ENCODE measurements around the gene ZNF771.
"Not testable (repeated sequence)": the region's sequence is repeated elsewhere in the genome, so short reads cannot be mapped to it uniquely, and the experiment has no call there.

Gene ZNF771

DNA sequence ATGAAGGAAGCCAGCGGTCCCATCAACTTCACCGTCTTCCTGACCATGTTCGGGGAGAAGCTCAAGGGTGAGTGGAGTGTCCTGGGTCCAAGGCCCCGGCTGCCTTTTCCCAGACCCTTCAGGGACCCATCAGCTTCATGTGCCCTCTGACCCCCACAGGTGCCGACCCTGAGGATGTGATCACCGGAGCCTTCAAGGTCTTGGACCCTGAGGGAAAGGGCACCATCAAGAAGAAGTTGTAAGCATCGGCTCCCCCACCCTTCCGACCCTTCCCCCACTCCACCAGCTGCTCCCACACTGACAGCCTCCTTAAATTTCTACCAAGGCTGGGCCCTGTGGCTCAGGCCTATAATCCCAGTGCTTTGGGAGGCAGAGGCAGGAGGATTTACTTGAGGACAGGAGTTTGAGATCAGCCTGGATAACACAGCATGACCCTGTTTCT, 30.9 kb upstream of the ZNF771 start:
- DNase-seq, result no peak

DNA sequence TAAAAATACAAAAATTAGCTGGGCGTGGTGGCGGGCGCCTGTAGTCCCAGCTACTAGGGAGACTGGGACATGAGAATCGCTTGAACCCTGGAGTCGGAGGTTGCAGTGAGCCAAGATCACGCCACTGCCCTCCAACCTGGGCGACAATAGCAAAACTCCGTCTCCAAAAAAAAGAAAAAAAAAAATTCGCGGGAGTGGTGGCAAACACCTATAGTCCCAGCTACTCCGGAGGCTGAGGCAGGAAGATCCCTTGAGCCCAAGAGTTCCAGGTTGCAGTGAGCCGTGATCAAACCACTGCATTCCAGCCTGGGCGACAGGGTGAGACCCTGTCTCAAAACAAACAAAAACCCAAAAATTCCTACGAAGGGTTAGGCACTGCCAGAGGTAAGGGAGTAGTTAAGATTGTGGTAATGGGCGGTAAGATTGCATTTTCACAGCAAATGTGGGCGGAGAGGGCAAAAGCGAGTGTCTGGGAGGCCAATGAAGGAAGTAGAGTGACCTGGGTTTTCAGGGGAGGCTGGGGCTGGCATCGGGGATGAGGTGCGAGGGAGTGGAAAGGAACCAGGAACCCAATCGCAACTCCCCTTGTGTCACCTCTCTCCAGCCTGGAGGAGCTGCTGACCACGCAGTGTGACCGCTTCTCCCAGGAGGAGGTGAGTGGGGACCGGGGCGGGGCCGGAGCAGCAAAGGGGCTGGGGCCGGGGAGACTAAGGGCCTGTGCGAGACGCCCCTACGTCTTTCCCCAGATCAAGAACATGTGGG, 30.2 kb upstream of the ZNF771 start:
- no peak for DNase-seq

DNA sequence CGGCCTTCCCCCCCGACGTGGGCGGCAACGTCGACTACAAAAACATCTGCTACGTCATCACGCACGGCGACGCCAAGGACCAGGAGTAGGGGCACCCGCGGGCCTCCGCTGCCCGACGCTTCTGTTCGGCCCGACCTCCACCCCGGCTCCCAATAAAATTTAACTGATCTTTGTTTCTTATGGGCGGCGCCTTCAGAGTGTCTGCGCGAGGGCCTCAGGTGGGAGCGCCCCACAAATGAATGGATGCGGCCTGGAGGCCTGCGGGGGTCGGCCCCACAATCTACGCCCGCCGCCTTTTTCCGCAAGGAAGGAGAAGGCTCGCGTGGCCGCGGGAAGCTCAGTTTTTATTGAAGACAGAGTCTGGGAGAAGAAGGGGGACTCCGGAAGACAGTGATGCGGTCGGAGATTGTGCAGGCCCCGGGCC, 29.6 kb upstream of the ZNF771 start:
- DNase-seq, result peak; percentile 86

DNA sequence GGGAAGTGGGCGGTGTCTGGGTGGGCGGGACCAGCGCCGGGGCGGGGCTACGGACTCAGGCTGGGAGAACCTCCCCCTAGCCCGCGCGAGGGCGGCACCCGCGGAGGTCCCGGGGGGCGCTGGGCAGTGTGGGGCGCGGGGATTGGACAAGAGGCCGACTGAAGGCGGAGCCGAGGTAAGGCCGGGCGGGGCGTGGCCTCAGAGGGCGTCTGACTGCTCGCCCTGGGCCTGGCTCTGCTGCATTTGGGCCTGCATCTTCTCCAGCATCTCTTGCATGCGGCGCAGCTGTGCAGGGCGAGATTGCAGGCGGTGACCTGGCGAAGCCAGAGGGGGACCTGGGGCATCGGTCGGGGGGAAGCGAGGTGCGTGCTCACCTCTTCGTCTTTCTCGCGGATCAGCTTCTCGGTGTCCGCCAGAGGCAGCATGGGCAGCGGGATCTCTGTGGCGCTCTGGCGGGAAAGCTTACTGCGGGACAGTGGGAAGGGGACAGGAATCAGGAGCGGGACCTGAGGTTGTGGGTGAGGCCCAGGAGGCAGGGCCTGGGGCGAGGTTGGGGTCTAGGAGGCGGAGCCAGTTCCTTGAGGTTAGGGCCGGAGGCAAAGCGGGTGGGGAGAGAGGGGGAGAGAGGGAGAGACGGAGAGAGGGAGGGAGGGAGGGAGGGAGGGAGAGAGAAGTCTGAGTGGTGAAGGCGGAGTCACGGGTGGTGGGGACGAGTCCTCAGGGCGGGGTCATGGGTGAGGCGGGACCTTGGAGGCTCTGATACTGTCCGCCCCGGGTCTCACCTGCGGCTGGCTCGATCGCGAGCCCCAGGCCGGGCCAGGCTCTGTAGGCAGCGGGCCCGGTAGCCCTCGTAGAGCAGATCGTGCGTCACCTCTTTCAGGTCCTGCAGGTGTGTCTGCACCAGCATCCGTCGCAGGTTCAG, 28.9 kb upstream of the ZNF771 start:
- peak; percentile 99 for DNase-seq

DNA sequence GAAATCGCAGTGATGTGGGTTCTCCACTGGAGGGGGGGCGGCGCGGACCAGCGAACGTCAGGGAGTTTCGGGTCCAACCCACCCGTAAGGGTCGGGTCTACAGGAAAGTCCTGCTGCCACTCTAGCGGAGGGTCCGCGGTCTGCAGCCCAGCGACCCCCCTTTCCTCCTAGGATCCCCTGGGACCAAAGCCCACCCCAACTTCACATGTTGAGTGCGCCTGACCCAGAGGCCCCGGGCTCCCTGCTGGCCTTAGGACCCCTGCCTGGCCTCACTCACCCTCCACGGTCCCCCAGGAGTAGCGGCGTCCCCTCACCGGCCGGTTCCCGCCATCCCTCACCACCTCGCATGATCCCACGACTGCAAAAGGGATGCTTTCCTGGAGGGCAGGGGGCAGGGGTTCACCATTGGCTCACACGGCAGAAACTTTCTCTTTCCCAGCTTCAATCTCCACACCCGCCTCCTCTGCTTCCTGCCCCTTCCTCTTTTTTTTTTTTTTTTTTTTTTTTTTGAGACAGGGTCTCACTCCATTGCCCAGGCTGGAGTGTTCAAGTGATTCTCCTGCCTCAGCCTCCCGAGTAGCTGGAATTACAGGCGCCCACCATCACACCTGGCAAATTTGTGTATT, 28.1 kb upstream of the ZNF771 start:
- DNase-seq, result no peak

DNA sequence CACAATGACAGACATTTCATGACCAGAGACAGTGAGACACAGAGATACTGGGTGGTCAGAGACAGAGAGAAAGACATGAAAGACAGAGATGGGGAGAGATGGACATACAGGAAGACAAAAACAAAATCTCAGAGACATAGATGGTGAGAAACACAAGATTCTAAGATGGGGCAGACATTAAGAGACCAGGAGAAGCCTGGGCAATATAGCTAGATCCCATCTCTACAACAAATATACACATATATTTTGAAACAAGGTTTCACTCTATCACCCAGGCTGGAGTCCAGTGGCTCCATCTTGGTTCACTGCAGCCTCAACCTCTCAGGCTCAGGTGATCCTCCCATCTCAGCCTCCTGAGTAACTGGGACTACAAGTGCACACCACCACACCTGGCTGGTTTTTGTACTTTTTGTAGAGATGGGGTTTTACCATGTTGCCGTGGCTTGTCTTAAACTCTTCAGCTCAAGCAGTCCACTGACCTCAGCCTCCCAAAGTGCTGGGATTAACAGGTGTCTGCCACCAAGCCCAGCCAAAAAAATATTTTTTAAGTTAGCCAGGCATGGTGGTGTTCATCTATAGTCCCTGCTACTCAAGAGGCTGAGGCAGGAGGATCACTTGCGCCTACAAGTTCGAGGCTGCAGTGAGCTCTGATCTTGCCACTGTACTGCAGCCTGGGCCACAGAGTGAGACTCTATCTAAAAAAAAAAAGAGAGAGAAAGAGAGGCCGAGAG, 27.2 kb upstream of the ZNF771 start:
- DNase-seq, result no peak

DNA sequence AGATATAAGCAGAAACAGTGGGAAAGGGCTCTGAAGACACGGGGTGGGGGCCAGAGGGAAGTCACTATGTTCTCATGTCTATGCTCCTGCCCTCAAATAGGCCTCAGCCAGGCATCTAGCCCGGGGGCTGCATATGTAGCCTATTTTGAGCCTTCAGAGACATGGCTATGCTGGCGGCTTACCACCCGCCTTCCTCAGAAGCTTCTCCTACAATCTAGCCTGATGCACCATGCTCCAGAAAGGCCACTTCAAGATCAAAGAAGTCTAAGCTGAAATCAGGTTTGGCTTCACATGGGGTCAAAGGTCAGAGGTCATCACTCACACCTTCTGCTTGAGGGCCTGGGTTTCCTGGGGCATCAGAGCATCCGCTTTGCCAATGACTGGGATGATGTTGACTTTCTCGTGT, 26.6 kb upstream of the ZNF771 start:
- no peak for DNase-seq

DNA sequence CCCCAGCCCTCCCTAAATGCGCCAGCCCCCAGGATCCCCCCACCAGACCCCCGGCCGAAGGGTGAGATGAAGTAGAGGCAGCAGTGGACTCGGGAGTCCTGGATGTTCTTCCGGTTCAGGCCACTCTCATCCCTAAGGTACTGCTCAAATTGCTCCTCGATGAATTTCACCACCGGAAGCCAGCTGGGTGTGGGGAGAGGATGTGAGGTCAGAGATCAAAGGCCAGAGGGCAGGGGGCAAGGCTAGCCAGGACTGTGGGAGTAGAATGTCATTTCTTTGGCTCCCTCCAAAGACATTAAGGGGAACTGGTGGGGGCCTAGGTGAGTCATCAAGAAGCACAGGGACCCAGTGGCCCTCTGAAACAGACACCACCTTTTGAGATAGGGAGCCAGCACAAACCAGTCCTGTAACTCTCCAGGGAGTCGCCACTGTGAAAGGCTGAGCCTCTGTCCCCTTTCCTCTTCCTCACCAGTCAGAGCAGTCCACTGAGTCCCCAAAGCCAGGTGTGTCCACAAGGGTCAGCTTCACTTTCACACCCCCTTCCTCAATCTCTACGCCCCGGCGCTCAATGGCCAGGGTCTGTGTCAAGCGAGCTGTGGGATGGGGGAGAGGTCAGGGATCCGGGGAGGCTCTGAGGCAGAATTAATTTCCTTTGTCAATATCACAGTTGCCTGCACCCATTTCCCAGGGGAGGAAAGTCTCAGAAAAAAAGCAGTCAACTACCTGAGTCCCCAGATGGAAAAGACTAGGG, 25.9 kb upstream of the ZNF771 start:
- DNase-seq, result no peak

DNA sequence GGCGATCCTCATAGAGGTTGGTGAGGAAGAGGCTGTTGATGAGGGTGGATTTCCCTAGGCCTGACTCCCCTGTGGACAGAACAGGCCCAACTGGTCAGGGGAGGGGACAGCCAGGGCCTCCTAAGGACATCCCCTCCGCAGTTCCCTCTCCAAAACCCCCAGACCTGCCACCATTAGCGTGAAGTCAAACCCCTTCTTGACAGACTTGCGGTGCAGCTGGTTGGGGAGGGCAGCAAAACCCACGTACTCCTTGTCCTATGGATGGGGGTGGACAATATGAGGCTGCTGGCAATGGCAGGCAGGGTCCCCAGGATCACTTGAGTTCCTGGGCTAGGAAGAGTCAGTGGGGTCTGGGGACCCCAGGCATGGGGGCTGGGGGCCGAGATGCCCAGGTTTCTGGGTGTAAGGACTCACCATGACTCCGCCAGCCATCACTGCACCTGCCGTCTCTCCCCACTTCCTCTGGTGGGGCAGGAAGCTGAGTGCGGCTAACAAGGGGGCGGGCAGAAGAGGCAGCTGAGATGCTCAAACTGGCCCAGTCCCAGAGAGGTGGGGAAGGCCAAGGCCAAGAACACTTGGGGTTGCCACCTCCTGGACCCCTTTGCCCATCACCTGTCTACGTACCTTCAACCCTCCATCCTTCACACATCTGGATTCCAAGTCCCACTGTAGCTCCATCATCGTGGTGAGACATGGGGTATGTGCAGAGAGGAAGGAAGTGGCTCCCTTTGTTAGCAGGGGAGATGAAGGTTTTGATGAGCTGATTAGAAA, 25.1 kb upstream of the ZNF771 start, which contains the start of gene SEPTIN1:
Gene SEPTIN1 (minus strand): TSS at position 451 of the 771 bp plus-strand sequence. CDS start 19 bp downstream, at position 432.
- peak; percentile 64 for DNase-seq

DNA sequence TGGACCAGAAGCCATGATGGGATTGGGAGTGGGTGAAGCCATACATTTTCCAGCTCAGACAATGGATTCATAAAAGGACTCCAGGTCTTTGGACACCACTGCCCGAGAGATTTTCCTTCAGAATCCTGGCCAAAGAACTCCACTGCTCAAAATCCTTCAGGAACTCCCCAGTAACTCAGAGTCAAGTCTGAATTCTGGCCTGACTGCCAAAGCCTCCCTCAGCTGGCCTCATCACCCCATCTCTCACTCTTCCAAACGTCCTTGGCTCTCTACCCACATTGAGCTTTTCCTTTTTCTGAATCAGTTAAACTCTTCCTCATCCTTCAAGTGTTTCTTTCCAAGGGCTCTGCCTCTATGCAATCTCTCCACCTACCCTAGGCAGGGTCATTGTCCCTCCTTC, 23.9 kb upstream of the ZNF771 start:
- no peak for DNase-seq

DNA sequence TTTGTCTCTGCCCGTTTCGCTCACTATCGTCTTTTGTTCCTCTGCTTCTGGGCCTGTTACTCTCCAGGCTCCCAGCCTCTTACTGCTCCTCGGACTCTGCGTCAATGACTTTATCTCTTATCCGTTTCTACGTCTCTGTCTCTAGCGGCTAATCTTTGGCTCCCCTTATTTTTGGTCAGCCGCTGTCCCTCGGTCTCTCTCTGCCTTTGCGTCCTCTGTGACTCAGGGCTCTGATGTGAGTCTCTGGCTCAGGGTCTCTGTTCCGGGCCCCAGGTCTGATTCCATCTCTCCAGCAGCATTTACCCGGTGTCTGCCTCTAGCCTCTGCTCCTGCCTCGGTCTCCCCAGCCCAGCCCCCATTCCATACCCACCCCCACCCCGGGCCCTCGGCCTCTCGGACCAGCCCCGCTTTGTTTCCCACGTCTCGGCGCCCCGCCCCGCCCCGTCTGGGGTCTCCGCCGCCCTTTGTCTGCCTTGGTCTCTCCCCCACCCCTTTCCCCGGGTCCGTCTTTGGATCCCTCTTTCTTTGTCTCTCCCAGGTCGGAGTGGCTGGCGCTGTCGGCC, 12.7 kb upstream of the ZNF771 start:
- DNase-seq, result no peak

DNA sequence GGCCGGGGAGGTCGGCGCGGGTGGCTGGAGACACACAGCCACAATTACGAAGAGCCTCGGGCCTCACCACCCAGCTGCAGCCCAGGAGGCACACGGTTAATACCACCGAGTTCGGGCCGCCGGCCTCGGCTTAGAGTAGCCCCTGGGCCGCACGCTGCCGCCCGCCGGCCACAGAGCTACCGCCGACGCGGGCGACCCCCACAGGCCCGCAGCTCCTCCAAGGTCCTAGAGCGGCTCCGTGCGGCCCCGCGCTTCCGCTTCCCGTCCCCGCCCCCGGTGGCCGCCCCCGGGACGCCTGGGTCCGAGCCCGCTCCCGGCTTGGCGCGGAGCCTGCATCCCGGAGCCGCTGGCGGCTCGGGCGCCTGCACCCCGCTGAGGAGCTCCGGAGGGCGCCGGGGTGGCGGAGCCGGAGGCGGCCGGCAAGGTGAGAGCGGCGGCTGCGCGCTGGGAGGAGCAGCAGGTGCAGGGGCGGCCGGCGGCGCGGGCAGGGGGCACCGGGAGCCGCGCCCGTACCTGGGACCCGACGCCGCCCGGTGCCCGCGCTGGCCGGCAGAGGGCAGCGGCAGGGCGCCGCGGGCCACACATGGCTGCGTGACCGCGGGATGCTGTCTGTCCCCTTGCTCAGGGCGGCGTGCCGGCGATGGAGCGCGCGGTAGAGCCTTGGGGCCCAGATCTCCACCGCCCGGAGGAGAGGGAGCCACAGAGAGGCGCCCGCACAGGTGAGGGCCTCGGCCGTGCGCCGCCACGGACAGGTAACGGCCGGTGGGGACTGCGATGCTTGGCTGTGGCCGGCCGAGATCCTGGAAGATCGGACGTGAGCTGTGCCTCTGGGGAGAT, 12.0 kb upstream of the ZNF771 start, which contains the start of gene ZNF48:
Gene ZNF48 (plus strand): TSS at position 266 of the 837 bp plus-strand sequence. CDS start 375 bp downstream, at position 641.
- DNase-seq, result peak; percentile 32

DNA sequence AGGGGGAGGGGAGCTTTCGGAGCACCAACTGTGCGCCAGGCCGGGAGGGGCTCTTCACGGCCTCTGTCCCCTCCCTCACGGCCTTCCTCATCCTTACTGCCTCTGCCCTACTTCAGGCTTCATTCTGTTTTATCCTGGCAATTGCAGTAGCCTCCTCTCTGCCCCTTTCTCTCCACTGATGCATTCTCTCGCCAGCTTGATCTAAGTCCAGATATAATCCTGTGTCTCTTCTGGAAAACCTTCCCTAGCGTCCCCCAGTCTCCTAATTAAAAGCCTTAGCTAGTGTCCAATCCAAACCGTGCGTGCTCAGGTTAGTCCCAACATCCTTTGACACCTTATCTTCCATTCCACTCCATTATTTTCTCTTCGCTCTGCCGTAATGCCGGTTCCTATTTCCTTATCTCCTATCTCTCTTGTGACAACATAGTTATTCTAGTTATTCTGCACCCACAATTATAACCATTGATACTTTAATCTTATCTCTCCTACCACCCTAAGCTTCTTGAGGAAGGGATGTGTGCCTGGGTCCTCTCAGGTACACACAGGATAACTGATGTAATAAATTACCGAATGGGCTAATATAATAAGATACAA, 11.3 kb upstream of the ZNF771 start:
- no peak for DNase-seq

DNA sequence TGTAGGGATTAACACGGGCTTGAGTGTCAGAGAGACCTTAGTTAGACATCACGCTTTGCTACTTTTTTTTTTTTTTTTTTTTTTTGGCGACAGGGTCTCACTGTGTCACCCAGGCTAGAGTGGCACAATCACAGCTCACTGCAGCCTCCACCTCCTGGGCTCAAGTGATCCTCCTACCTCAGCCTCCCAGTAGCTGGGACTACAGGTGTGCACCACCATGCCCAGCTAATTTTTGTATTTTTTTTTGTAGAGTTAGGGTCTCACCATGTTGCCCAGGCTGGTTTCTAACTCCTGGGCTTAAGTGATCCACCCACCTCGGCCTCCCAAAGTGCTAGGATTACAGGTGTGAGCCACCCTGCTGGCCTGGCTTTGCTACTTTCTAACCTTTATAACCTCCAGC, 10.8 kb upstream of the ZNF771 start:
- DNase-seq, result not testable (repeated sequence)

DNA sequence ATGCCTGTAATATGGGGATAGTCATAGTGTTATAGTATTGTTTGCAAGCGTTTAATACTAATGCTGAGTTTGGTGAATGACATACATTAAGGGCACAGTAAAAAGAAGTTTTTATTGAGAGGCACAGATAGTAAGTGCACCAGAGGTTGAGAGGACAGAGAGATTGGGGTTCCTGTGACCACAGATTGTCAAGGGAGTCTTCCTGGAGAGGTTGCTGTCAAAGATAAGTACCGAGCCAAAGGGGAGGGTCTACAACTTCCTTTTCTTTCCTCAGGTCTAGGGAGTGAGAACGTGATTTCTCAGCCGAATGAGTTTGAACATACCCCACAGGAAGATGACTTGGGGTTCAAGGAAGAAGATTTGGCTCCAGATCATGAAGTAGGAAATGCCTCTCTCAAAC, 10.3 kb upstream of the ZNF771 start:
- no peak for DNase-seq

DNA sequence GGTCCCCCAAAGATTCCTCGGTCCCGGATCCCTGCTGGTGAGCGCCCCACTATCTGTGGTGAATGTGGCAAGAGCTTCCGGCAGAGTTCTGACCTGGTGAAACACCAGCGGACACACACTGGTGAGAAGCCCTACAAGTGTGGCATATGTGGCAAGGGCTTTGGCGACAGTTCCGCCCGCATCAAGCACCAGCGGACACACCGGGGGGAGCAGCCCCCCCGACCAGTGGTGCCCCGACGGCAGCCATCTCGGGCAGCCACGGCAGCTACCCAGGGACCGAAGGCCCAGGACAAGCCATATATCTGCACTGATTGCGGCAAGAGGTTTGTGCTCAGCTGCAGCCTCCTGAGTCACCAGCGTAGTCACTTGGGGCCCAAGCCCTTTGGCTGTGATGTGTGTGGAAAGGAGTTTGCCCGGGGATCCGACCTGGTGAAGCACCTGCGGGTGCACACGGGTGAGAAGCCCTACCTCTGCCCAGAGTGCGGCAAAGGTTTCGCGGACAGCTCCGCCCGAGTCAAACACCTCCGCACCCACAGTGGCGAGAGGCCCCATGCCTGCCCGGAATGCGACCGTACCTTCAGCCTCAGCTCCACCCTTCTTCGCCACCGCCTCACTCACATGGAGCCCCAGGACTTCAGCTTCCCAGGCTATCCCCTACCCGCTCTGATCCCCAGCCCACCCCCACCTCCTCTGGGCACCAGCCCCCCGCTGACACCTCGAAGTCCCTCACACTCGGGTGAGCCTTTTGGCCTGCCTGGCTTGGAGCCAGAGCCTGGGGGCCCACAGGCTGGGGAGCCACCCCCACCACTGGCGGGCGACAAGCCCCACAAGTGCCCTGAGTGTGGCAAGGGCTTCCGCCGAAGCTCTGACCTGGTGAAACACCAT, 9.4 kb upstream of the ZNF771 start:
- DNase-seq, result no peak

DNA sequence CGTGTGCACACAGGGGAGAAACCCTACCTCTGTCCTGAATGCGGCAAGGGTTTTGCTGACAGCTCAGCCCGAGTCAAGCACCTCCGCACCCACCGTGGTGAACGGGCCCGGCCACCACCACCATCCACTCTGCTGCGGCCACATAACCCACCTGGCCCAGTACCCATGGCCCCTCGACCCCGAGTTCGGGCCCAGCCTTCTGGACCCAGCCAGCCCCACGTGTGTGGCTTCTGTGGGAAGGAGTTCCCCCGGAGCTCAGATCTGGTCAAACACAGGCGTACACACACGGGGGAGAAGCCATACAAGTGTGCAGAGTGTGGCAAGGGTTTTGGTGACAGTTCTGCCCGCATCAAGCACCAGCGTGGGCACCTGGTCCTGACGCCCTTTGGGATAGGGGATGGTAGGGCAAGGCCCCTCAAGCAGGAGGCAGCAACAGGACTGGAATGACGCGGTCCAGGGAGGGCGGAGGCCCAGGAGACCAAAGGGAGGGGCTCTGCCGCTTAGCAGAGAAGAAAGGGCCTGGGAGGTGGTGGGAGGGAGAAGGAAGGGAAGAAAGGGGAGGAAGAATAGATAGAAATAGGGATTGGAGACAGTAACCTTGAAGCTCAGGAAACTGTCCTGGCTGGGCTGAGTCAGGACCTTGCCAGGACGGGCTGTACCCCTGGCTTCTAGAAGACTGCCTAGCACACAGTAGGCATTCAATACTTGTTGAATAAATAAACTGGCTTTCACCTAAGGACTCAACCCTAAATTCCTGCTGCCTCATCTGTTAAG, 8.6 kb upstream of the ZNF771 start:
- no peak for DNase-seq

Measured in activated CD4-positive, alpha-beta T cell treated with anti-CD3 and anti-CD28 coated beads for 1 hour (primary cell).